Hepatic stellate cell (primary cell): ENCODE data around the gene CELA3A.
"Not testable (repeated sequence)": the region's sequence is repeated elsewhere in the genome, so short reads cannot be mapped to it uniquely, and the experiment has no call there.

Experiments used
- DNase-seq: peaks from one replicate; pipeline ENCODE4 v3.0.0; 2011; ENCODE audit warnings: low spot score

CELA3A gene

GRCh38 chr1:21982122-21982521 lies 19.3 kb upstream of the CELA3A start:
- DNase-seq = not testable (repeated sequence)

DNA sequence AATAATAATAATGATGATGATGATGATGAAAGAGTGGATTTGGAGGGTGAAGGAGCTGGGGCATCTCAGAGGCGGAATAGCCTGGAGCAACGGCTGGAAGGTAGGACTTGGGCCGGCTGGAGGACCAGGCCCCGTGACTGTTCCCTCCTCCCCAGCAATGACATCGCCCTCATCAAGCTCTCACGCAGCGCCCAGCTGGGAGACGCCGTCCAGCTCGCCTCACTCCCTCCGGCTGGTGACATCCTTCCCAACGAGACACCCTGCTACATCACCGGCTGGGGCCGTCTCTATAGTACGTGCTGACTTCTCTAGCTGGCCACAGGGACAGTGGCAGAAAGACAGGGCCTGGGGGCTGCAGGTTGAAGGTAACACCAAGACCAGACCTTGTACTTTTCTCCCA lies 17.9 kb upstream of the CELA3A start:
- not testable (repeated sequence) for DNase-seq

GRCh38 chr1:21985893-21986292 lies 15.6 kb upstream of the CELA3A start:
- not testable (repeated sequence) for DNase-seq

- not testable (repeated sequence) for DNase-seq
These were observed 15.1 kb upstream of the CELA3A start for GRCh38 chr1:21986386-21986785.

DNA sequence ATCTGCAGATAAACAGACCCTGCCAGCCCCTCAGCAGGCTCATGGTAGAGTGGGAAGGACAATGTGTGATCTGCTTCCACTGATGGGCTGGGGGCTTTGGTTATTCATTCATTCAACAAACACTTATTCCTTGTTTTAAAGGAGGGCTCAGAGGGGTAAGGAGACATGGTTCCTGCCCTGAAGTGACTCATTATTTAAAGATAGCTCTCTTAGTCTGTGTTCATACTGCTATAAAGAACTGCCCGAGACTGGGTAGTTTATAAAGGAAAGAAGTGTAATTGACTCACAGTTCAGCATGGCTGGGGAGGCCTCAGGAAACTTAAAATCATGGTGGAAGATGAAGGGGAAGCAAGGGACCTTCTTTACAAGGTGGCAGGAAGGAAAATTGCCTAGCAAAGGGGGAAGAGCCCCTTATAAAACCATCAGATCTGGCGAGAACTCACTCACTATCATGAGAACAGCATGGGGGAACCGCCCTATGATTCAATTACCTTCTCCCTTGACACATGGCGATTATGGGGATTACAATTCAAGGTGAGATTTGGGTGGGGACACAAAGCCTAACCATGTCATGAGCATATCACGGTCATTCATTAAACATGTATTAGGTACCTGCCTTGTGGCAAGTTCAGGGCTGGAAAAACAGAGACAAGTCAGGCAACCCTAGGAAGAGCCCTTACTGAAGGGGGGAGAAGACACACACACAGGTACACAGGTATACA lies 11.6 kb upstream of the CELA3A start:
- DNase-seq = not testable (repeated sequence)

GRCh38 chr1:21992186-21992585 lies 9.3 kb upstream of the CELA3A start:
- DNase-seq = not testable (repeated sequence)

DNA sequence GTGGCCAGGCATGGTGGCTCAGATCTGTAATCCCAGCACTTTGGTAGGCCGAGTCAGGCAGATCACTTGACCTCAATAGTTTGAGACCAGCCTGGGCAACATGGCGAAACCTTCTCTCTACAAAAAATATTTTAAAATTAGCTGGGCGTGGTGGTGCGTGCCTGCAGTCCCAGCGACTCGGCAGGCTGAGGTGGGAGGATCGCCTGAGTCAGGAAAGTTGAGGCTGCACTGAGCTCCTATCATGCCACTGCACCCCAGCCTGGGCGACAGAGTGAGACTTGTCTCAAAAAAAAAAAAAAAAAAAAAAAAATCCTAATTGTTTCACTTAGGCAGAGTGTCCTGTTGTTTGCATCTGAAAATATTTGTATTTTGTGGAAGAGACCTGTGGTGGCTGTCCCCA lies 6.7 kb upstream of the CELA3A start:
- not testable (repeated sequence) for DNase-seq

DNA sequence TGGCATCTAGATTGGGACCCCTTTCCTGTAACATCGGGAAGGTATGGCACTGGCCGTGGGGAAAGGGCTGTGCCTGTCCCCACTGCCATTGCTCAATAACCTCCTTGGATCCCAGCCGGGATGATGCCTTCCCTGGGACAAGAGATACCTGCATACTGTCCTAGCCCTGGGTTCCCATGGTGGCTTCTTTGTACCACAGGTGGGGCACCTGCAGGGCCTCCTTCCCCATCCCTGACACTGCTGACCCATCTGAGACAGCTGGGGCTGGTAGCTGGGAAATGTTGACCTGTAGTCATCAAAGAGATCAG lies 4.8 kb upstream of the CELA3A start:
- DNase-seq = not testable (repeated sequence)

- not testable (repeated sequence) for DNase-seq
These were observed 3.4 kb upstream of the CELA3A start for GRCh38 chr1:21997891-21998623.

- DNase-seq = not testable (repeated sequence)
These were observed 2.7 kb upstream of the CELA3A start for GRCh38 chr1:21998624-21999294.

DNA sequence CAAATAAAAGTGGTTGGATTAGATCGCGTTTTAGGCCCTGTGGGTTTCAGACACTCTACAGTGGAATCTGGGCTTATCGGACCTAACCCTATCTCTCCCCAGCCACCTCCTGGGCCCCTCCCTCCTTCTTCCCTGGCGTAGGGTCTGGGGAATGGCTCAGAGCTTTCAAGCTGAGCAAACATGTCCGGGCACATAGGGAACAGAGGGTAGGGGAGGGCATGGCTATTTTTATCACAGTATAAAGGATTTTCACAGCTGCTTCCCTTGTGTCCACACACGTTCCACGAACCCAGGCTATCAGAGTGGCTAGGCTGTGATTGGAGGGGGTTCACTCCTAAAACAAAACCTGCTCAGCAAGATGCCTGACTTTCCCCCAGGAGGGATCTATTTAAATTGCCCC lies 1.8 kb upstream of the CELA3A start:
- not testable (repeated sequence) for DNase-seq

DNA sequence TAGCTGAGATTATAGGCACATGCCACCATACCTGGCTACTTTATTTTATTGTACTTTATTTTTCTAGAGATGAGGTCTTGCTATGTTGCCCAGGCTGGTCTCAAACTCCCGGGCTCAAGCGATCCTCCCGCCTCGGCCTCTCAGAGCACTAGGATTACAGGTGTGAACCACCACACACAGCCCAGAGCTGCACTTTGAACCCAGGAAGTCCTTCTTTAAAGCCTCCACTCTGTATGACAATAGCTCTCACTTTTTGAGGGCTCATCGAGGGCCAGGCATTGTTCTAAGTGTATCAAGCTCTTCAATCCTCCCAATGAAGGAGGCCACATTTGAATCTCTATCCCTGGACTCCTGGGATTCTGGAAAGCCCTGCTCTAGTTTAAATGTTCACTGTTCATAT lies 1.0 kb downstream of the CELA3A start:
- DNase-seq = not testable (repeated sequence)

- not testable (repeated sequence) for DNase-seq
These were observed 1.4 kb downstream of the CELA3A start for GRCh38 chr1:22002875-22003274.

DNA sequence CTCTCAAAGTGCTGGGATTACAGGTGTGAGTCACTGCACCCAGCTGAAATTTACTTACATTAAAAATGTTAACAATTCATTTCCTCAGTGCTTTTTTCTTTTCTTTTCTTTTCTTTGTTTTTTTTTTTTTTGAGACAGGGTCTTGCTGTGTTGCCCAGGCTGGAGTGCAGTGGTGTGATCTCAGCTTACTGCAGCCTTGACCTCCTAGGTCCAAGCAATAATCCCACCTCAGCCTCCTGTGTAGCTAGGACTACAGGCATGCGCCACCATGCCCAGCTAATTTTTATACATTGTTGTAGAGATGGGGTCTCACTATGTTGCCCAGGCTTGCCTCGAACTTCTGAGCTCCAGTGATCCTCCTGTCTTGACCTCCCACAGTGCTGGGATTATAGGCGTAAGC lies 2.5 kb downstream of the CELA3A start:
- not testable (repeated sequence) for DNase-seq

- not testable (repeated sequence) for DNase-seq
These were observed 4.0 kb downstream of the CELA3A start for GRCh38 chr1:22005261-22006149.

GRCh38 chr1:22006736-22007135 lies 5.3 kb downstream of the CELA3A start:
- not testable (repeated sequence) for DNase-seq

- DNase-seq = not testable (repeated sequence)
These were observed 5.8 kb downstream of the CELA3A start for GRCh38 chr1:22007262-22007661.

DNA sequence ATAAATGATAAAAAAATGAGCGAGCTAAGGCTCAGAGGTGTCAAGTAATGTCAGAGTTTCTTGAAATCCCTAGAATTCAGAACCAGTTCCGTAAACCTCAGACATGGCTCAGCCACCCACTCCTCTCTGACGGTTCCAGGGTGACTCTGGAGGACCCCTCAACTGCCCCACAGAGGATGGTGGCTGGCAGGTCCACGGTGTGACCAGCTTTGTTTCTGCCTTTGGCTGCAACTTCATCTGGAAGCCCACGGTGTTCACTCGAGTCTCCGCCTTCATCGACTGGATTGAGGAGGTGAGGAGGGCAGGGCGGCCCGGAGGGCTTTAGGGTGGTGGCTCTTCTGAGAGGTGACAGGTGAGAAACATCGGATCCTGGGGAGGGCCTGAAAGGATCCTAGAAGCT lies 8.1 kb downstream of the CELA3A start:
- DNase-seq = not testable (repeated sequence)

- not testable (repeated sequence) for DNase-seq
These were observed 11.3 kb downstream of the CELA3A start for GRCh38 chr1:22012752-22013151.

- not testable (repeated sequence) for DNase-seq
These were observed 13.2 kb downstream of the CELA3A start for GRCh38 chr1:22014575-22015206.
